Activated CD8-positive, alpha-beta memory T cell treated with anti-CD3 and anti-CD28 coated beads, Interleukin-2, amount 50 U/mL, for 1 hour (primary cell): Measurements from ENCODE around the gene MPL.
A peak's percentile ranks its signal among the peaks of the same experiment; 100 is the strongest.
"Not testable (repeated sequence)": the region's sequence is repeated elsewhere in the genome, so short reads cannot be mapped to it uniquely, and the experiment has no call there.

Experiments used
- DNase-seq: peaks from one replicate; pipeline ENCODE4 v3.0.0-alpha.2; 2020; ENCODE audit errors: extremely low read depth

Gene MPL

DNA sequence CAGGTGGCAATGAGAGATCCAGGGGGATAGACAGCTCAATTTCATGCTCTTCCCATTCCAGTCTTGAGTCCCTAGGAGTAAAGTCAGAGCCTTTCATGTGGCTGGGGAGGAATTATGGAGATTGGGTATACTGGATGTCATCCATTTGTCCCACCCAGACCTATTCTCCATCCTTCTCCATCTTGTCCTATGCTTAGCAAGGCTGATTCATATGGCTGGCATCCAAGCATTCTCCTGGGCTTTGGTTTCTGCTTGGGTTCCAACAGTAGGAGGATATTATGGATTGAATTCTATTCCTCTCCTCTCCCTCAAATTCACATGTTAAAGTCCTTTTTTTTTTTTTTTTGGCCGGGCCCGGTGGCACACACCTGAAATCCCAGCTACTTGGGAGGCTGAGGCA, 17.3 kb downstream of the MPL start:
- no peak for DNase-seq

DNA sequence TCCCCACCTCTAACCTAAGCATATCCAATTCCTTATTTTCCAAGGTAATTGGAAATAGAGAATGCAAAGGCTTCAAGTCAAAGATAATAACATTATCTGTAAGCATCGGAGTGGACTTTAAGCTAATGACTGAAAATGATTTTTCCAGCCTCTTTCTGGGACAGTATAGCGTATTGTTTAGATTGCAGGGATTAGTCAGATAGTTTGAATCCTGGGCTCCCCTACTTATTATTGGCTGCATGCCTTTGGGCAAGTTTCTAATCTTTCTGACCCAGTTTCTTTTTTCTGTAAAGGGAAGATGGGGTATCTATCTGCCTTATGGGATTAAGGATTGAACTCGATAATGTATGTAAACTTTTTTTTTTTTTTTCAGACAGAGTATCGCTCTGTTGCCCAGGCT, 19.6 kb downstream of the MPL start:
- no peak for DNase-seq

DNA sequence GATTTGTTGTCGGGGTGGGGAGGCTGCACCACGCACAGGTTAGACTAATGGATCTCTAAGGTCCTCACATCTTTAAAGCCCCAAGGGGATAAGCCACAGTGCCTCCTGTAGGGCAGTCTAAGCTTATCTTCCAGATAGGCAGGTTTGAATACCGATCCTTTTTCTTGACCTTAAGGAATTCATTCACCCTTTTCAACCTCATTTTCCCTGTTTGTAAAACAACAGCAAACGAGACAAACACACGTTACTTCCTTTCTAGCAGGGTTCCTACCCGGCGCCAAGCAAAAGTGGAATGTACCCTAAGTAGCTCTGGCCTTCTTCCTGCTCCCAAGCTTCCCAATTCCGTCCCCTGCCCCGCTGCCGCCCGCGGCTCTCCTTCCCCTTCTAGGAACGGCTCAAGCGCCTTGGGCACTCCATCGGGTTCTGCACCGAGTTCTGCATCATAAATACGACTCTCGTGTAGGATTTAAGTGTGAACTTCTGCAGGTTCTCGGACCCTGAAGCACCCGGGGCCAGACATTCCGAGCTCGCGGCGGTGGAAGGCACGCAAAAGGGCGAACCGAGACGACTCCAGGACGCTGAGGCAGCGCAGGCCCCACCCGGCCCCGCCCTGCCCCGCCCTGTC, 20.6 kb downstream of the MPL start:
- no peak for DNase-seq

DNA sequence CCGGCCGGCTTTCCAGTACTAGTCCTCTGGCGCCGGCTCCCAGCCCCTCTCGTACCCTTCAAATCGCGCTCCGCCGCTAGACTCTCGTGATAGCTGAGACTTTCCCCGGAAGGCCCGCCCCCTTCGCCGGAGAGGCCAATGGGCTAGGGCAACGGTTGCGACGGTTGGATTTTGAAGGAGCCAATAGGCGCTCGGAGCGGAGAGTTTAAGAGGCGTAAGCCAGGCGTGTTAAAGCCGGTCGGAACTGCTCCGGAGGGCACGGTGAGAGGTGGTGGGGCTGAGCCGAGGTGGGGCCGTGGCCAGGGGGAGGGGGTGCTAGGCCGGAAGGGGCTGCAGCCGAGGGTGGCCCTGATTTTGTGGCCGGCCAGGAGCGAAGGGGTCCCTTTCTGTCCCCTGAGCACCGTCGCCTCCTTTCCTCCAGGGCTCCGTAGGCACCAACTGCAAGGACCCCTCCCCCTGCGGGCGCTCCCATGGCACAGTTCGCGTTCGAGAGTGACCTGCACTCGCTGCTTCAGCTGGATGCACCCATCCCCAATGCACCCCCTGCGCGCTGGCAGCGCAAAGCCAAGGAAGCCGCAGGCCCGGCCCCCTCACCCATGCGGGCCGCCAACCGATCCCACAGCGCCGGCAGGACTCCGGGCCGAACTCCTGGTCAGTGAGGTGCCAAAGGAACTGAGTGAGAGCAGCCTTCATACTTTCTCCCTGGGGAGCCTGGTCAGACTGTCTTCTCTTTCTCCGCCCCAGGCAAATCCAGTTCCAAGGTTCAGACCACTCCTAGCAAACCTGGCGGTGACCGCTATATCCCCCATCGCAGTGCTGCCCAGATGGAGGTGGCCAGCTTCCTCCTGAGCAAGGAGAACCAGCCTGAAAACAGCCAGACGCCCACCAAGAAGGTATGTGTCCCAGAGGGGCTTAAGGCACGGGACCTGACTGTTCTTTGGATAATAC, 21.4 kb downstream of the MPL start, which contains the start of gene CDC20:
TSS of gene CDC20 (plus strand) at position 236 of the 948 bp plus-strand sequence. CDS start at position 471, 235 bp downstream.
- DNase-seq: peak; percentile 89

DNA sequence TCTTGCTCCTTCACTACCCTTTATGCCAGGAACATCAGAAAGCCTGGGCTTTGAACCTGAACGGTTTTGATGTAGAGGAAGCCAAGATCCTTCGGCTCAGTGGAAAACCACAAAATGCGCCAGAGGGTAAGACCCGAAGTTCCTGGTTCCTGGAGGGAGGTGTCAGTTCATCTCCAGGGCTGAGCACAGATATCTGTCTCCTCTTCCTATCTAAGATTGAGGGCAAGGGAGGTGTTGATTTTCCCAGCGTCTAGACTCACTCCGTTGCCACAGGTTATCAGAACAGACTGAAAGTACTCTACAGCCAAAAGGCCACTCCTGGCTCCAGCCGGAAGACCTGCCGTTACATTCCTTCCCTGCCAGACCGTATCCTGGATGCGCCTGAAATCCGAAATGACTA, 22.1 kb downstream of the MPL start:
- no peak for DNase-seq

DNA sequence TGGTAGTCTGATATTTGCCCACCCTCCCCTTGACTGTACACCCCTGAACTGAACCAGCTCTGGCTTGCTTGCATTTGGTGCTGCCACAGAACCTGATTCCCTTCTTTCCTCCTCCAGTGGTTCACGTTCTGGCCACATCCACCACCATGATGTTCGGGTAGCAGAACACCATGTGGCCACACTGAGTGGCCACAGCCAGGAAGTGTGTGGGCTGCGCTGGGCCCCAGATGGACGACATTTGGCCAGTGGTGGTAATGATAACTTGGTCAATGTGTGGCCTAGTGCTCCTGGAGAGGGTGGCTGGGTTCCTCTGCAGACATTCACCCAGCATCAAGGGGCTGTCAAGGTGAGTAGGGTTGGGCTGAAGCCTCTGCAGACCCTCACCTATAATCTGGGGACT, 23.0 kb downstream of the MPL start:
- no peak for DNase-seq

DNA sequence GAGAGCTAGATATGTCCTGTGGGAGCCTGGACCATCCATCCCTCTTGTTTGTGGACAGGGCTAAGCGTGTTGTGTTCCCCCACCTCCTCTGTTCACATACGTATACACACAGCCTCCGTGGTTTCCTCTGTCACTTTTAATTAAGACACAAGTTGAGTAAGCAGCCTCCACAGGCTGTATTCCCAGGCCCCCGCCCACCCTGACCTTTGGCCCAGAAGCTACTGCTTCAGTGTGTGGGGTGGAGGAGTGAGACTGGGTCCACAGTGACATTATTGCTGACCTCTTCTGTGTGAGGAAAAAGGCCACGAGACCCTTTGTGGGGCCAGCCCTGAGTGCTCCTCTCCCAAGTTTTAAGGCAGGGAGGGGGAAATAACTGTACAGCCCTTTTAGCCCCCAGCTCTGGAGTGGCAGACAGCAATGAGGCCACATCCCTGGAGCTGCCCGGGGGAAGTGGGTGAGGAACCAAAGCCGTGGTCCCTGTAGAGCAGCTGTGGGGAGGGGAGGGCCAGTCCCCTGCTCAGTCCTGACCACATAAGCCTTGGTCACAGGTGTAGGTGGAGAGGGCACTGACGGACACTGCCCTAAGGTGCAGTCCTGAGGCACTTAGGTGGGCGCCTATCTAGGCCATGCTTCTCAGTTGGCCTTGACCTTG, 25.8 kb downstream of the MPL start:
- DNase-seq: no peak

DNA sequence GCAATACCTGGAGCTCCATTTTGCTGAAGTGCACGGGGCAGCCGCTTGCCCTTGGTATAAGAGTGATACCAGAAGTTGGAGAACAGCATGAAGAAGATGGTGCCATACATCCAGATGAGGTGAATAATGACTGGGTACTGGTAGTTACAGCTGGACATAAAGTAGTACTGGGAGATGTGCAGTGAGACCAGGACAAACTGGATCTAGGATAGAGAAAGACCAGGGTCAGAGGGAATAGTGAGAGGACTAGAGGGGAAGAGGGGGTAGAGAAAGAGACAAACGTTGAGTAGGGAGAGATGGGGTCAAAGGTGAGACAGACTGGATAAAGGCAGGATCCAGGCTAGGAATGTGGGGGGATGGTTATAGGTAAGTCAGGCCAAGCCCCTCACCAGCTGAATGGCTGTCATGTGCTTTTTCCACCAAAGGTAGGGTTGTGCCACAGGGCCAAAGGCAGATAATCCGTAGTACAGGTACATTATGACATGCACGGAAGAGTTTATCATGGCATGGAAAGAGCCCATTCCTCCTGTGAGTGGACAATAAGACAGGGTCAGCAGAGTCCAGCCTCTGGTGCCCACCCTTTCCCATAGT, 26.4 kb downstream of the MPL start:
- DNase-seq: no peak

DNA sequence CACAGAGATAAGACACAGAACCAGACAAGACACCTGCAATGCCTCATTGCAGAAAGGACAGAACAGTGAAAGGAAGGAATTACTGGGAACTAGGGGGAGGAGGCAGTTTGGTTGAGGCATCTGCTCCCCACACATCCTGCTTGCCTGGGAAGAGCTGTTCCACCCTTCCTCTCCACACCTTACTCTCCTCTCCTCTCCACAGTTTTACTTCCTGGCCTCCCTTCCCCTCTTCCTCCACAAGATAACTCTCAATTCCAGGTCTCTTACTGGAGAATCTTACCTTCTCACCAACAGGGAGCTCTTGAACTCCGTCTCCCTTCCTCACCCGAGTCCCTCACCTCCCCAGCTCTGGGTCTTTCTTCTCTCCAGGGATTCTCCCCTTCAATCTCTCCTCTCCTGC, 28.1 kb downstream of the MPL start:
- DNase-seq: no peak

DNA sequence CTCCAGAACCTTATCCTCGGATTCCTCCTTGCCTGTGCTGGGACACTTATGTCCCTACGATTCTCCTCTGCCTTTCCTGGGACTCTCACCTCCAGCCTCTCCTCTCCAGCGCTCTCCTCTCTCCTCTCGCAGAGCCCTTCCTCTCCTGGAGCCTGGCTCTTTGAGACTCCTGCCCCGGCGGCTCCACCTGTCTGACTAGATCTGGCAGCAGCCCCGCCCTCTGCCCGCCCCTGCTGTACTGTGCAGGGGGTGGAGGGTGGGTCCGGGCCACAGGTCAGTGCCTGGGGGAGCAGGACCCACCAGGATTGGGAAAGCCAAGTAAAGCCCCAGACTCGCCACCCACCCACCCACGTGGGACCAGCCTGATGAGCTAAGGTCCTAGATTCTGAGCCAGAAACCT, 28.6 kb downstream of the MPL start:
- DNase-seq: no peak

DNA sequence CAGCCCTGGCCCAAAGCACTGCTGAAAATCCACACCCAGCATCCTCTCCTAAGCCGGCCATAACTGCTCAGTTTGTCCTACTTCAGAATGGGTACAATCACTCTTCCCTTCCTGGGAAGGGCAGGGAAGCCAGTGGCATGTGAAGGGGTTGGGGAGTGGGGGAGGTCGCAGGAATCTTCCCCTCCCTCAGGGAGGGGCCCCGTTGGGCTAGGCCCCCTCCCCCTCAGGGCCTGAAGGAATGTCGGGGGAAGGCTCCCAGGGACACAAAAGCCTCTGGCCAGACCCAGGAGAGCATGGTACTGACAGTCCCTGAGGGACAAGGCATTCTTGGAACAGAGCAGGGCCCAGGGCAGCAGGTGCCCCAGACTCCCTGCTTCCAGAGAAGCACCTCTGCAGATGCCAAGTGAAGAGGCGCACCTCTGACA, 29.0 kb downstream of the MPL start:
- no peak for DNase-seq

DNA sequence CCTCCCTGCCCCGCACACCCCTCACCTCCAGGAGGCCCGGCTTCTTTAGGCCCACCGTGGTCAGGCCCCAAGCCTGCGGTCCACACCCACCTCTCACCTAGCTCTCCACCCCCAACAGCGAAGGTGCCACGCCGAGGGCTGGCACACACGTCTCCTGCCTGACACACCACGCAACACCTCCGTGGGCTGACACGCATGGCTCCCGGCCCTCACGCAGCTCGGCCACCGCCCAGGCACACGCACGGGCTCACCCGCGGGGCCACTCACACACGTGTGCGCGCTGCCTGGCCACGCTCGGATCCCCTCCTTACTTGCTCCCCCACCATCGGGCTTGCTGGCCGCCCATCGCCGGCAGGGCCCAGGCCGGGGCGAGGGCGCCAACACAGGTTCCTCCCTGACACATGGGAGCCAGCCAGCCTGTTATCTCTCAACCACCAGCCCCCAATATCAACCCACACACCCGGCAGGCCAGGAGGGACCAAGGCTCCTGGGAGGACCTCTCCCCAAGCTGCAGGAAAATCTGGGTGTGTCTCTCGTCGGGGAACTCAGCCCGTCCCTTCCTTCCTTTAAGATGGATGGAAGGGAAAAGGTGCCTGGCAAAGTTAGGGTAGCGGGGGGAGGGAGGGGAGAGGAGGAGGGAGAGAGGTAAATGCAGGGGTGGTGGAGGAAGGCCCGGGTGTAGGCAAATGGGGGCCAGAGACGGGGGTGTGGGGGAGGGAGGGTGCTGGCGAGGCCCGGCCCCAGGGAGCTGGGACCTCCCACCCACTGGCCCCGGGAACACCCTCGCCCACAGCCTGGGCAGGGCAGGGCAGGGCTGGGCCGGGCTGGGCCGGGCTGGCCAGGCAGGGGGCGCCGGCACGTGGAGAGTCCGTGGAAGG, 29.6 kb downstream of the MPL start:
- no peak for DNase-seq

DNA sequence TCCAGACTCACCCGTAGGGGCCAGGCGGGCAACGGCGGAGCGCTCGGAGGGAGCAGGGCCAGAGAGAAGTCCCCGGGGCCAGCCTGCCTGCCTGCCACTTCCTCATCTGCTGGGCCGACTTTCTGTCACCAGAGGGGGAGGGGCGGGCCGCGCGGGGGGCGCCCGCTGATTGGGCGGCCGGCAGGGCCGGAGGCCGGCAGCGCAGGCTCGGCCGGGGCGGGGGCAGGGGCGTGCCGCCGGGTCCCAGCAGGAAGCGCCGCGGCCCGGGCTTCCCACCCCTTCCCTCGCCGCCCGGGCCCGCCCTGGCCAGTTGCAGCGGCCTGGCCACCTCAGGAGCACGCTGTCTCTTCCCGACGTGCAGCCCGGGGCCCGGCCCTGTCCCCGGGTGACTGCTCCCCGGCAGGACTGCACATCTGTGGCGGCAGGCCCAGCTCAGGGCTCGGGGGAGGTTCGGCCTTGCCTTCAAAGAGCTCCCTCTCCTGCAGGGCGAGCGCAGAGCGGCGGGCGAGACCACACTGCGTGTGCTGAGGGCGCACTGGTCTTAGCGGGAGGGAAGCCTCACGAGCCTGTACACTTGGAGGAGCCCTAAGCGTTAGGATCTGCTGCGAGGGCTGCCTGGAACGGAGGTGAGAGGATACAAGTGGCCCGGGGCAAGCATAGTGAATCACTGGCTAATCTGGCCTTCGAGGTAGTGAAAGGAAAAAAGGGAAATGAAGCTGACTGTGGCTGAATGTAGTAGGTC, 30.5 kb downstream of the MPL start, which contains the start of gene ELOVL1:
TSS of gene ELOVL1 (minus strand) at position 108 of the 742 bp plus-strand sequence. CDS start 2,402 bp downstream, outside the sequence.
- DNase-seq: no peak

DNA sequence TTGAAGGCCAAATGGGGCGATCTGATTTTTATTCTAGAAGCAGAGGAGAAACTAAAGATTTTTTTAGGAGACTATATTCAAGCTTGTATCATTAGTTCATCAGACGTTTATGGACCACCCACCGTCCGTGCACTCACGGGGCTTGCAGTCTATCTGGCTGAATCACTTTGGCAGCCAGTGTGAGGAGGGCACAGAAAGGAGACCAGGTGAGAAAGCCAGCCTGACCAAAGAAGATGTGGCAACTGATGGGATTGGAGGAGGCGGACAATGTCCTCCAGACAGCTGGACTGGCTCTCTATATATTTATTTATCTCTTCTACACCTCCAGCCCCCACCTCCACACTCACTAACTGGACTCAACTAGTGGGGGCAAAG, 31.0 kb downstream of the MPL start:
- DNase-seq: no peak

DNA sequence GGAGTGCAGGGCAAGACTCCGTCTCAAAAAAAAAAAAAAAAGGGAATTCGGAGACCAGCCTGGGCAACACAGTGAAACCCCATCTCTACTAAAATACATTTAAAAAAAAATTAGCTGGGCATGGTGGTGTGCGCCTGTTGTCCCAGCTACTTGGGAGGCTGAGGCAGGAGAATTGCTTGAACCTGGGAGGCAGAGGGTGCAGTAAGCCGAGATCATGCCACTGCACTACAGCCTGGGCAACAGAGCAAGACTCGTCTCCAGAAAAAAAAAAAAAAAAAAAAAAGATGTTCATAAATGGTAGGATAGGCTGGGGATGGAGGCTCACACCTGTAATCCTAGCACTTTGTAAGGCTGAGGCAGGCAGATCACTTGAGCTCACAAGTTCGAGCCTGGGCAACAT, 32.2 kb downstream of the MPL start:
- not testable (repeated sequence) for DNase-seq

DNA sequence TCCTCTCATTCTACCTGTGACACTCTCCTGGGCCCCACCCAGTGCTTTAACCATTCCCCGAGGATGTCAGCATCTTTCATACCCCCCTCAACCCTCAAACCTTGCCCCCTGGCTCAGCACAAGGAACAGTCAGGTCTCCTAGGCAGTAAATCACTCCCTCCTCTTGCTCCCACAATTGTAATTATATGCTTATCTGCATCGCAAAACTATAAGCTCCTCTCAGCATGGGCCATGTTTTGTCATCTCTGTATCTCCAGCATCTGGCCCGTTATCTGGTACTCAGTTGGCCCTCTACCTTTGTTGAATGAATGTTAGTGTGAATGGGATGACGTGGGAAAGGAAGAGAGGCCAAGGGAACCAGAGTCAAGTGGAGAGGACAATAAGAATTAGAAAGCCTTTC, 32.9 kb downstream of the MPL start:
- no peak for DNase-seq

DNA sequence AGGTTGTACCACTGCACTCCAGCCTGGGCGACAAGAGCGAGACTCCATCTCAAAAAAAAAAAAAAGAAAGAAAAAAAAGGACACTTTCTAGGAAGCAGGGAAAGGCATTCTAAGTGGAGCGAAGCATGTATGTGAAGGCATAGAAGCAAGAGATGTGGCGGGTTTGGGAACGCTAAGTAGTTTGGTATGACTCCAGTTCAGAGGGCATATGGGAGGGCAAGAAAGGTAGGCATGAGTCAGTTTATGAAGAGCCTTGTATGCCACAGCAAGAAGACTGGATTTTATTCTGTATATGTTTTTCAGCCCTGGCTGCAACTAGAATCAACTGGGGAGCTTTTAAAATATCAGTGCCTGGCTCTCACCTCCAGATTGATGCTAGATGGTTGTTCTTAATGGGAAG, 34.6 kb downstream of the MPL start:
- DNase-seq: no peak

DNA sequence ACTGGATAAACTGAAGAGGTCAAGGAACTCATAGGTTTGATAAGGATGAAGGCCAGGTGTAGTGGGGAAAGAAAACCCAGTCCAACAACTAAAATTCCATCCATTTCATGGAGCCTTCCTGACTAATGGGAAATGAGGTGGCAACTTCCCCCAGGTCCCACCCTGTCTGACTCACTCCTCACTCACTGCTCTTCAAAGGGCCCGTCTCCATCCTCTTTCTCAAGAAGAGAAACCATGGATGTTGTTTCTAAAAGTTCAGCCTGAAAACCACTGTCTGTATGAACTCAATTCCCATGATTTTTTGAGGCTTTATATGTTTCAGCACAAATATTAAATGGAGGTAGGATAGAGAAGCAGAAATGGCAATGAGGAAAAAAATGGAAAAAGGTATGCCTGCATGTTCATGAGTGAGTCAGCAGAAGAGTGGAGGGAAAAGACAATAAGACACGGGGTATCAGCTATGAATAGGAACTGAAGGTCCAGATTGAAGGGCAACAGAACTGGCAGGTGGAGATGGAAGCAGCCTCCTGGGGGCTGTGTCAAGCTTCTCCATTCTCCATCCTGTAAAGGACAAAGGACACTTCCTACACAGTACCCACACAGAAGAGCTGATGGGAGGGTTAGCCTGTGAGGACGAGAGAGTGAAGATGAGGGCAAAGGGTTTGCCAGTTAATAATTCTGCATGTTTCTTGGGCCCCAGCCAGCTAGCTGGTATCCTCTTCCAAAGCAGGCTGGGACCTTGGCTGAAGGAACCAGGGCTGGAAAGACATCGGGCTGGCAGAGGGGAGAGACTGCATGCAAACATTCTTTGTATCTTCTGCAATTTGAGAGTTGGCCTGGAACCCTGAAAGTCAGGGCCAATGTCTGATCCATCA, 35.7 kb downstream of the MPL start:
- no peak for DNase-seq

DNA sequence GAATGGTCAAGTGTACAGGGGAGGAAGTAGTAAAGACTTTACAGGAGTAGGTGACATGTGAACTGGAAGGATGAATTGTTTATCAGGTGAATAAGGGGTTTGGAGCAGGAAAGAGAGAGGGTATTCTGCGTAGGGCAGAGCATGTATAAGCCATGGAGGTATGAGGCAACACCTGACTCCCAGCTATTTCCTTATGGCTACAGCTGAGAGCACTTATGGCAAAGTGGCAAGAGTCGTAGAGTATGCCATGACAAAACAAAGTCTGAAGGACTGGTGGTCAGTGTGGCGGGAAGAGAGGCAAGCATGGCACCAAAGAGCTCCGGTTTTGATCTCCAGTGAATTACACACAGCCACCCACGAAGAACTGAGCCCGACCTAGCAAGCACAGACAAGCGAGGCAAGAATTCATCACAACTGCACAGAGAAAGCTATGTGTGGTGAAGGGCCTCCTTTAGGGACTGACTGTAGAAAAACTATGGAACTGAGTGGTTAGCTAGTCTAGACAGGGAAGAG, 39.2 kb downstream of the MPL start:
- DNase-seq: no peak
